Measurements from ENCODE around the gene IRAK3.

DNA sequence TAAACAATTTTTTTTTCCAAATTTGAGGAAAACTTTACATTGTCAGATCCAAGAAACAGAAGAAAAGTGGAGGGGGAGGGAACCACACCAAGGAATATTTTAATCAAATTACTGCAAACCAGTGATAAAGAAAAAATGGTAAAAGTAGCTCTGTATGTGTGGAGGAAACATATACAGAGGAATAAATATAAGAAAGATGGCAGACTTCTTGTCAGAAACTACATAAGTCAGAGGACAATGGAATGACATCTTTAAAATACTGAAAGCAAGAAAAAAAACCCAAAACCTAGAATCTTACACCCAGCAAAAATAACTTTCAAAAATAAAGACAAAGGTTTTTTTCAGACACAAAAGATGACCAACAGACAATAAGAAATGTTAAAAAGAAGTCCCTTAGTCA, 48.3 kb upstream of the IRAK3 start:
- TF ChIP-seq POLR2A (IDR thresholded peaks at IDR 0.05; ENCODE audit: low read length), result no peak
- TF ChIP-seq GATA1 (IDR thresholded peaks at IDR 0.05; ENCODE audit: low read depth, low read length), result no peak

All from erythroblast (primary cell).